Fibroblast of skin of back (primary cell): Measurements from ENCODE around the gene PDE2A. TPM values are rescaled to one million over a fixed set of nuclear protein-coding genes. Genes with fewer than 3 reads are reported as not detected.
A peak's percentile ranks its signal among the peaks of the same experiment; 100 is the strongest.

Source experiments
- DNase-seq: peaks from one replicate; pipeline ENCODE4 v3.0.0-alpha.2; 2013
- polyA plus RNA-seq, 2 experiments: library from polyadenylated mRNA; unstranded; fragments of 120-200 nt; gene quantifications; one replicate each; pipeline ENCODE4 v1.2.1, GENCODE V29; 2013; ENCODE audit not compliant: insufficient read length in 2 of 2

PDE2A gene
- 0.08 TPM for polyA plus RNA-seq (2013, experiment 1 of 2; ENCODE audit: insufficient read length)
- 0.22 TPM for polyA plus RNA-seq (2013, experiment 2 of 2; ENCODE audit: insufficient read length)

DNA sequence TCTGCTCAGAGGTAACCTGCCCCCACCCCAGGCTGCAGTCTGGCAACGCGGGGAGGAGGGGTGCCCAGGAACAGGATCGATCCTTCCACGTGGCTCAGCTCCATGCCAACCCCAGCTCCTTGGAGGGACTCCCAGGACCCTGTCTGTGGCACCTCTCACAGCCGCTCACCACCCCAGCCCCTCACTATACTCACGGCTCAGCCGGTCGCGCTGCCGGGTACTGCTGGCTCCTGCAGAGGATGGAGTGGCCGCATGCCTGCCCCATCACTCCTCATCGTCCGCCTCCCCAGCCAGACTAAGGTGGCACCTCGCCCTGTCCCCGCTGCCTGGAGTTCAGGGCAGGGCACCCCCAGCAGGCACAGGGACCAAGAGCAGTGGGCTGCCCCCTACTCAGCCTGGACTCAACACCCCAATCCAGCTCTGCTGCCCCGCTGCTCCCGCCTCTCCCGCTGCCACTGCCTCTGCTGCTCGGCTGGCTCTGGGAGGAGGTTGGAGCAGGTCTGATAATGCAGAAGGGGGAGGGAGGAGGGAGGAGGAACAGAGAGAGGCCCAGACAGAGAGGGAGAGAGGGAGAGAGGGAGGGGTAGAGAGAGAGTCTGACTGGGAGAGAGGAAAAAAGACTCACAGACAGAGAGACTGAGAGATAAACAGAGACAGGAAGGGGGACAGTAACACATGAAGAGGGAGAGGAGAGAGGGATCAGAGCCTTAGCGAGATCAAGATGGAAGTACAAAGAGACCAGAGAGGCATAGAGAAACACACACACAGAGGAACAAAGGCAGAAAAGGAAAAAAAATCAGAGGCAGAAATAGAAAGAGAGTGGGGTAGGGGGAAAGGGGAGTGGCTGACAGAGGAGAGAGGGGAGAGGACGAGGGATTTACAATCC lies at the start of gene PDE2A:
PDE2A (minus strand) TSS at position 480 of the 886 bp plus-strand sequence; CDS start at position 265, 215 bp downstream.
- no peak for DNase-seq

DNA sequence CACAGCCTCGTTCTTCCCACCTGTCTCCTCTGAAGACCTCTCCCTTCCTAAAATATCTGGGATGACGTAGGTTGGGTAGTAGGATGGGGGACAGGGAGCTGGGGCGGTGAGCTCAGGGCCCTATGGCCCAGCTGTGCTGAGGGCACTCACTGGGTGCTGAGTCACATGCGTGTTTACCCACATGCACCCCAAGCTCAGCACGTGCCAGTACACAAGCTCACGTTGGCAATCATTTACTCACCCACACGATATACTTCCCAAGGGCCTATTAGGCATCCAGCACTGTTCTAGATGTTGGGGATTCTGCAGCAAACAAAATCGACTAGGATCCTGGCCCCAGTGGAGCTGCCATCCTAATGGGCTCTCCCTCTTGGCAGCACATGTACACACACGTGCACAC lies 49.3 kb upstream of the PDE2A start:
- DNase-seq: no peak

DNA sequence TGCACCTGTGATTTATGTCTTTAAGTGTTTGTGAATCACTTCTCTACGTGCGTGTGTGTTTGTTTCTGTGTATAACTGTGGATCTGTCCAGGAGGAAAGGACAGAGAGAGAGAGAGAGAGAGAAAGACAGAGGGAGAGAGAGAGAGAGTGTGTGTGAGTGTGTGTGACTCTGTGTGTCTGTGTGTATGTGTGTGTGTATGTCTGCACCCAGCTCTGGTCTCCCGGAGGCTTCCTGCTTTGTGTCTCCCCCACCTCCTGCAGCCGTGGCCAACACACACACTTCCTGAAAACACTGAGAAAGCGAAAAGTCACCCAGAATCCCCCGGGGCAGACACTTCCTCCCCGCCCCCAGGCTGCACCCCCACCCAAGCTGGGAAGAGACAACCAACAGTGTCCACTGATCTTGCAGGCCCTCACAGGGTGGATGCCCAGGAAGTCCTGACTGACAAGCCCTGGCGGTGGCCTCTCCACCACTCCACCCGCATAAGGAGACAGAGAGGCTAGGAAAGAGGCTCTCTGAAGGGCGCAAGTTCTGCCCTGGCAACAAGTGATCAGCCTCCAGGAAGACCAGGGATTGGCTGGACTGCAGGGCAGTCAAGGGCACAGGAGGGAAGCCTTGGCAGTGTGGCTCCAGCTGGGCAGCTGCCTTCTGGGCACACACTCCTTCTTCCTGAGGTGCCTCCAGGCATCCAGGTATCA lies 48.0 kb upstream of the PDE2A start:
- peak; percentile 94 for DNase-seq

DNA sequence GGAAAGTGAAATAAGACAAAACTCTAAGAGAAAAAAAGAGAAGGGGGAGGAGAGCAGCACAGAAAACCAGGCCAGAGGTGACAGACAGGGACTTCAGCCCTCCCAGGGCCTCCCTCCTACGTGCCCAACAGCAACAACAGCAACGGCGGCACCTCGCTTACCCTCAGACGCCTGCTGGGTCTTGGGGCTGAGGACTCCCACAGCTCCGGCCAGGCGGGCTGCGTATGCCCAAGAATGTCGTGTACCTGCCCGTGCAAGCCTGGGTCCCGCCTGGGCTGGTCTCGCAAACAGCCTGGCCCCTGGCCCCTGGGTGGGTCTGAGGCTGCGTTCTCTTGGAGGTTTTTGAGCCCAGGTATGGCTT lies 47.4 kb upstream of the PDE2A start:
- DNase-seq: peak; percentile 40

DNA sequence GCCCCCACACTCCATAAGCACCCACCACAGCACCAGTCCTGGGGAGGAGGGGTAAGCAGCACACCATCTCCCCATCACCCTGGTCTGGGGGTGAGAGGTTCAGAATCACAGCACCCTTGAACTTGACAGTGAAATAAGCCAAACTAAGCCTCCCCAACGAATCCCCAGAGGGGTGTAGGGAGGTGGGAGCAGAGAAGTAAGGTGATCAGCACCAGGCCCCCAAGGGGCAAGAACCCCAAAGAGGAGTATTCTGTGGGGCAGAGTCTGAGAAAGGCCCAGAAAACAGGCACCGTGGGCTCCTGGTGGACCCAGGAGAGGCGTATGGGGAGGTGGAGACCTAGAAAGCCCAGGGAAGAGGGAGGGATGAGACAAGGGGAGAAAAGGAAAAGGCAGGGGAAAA lies 47.1 kb upstream of the PDE2A start:
- DNase-seq: no peak

DNA sequence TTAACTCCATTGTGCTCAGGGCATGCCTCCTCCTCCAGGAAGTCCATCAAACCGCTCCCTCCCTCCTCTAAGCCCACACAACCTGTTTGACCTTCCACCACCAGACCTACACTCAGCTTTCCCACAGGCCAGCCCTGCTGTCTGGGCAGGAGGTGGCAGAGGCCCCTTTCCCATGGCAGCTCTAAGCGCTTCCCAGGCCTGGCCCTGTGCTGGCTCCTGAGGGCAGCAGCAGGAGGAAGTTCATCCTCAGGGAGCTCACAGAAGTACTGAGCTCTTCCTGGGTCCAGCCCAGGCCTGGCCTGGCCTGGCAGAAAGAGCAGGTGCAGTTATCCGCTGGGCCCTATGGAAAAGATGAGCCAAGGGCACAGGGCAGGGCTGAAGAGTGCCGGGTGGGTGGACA lies 46.6 kb upstream of the PDE2A start:
- DNase-seq: no peak

DNA sequence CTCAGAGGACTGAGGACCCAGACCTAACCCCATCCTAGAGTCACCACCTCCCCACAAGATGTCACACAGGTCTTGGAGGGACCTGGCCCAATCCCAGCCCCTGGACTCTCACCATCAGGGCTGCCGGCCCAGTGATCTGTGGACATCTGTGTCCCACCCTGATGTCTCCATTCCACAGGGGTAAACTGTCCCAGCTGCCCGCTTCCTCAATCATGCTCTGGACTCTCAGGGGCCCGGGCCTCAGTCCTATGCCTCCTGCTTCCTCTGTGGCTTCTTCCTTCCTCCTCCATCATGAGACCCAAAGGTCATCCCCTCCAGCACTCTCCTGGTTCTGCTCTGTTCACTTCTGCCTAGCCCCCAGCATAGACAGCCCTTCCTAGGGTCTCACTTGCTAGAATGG lies 45.8 kb upstream of the PDE2A start:
- no peak for DNase-seq

DNA sequence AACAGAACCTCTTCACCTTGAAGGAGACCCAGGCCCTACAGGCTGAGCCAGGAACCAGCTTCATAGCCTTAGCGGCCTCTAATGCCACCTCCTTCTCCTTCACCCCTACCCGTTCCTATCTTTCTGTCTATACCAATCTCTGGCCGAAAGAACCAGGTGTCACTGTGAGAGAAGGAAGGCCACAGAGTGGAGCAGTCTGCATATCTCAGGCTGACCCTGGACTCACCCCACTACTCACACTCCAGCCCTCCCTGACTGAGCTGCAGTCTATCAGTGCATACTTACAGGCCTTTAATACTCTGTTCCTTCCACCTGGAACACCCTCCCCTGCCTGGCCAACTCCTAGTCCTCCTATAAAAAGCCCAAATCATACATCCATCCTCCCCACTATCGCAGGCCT lies 45.3 kb upstream of the PDE2A start:
- no peak for DNase-seq

DNA sequence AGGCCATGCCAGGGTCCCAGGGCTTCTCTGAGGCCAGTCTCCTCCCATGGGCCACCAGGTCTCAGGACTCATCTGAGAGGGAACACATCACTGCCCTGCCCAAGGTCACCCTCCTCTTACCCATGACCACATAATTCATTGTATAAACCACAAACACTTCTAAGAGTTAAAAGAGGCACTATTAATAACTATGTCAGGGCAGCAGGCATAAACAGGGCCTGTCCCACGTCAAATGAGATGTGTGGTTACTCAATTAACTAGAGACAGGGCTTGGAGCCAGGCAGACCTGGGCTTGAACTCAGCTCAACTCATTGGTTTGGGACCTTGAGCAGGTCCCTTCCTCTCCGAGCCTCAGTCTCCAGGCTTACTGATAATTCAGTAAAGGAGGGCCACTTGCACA lies 44.9 kb upstream of the PDE2A start:
- DNase-seq: no peak

DNA sequence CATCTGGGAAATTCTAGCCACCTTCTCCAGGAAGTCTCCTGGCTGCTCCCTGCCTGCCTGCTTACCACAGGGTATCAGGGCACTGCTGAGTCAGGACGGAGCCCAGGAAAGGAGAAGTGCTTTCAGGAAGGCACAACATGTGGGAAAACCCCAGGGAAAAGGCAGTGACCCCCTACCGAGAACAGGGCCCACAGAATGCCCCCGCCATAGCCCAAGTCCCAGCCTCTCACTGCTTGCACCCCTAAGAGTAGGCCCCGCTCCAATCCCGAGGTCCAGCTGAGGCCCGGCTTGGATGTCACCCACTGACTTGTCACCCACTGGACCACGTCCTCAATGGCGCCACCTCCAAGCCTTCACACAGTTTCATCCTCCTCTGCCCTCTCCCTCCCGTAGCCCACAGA lies 43.9 kb upstream of the PDE2A start:
- no peak for DNase-seq

DNA sequence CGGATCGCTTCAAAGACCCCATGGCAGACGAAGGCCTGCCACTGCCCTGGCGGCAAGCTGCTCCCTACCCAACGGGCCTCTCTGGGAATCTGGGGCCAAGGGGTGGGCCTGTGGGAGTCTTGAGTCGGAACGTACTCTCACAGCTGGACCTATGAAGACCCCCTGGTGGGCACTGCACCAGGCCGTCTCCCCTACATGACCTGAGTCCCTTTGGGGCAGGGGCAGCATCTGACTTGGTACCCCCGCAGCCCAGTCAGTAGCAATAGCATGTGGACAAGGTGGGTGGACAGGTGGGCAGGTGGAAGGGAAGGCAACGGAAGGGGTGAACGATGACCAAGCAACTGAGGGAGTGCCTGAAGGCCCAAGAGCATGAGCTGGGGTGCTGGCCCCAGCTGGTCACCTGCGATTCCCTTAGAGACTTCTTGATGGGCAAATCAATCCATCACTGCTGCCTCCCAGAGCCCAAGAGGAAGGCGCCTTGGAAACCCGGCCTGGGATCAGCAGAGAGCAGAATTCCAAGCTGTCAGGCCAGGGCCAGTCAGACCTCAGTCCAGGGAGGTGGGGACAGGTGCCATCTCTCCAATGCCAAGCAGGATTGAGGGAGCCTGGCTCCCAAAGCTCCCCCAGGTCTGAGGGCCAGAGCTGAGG lies 42.7 kb upstream of the PDE2A start:
- no peak for DNase-seq

DNA sequence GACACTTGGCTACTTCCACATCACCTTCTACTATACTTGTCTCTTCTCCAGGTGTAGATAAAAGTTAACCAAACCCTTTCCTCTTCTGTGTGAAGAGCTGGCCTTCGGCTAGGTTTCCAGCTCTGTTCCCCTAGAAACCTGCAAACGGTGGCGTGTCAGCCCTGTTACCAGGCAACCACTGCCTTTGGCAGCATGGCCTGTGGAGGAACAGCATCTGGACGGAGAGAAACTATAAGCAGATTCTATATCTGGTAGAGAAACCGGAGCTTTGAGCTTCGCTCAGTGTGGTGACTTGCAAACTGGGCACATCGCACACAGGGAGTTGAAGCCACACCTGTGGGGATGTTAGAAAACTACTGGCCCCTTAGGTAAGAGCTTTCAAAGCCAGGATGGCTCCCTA lies 42.1 kb upstream of the PDE2A start:
- no peak for DNase-seq

DNA sequence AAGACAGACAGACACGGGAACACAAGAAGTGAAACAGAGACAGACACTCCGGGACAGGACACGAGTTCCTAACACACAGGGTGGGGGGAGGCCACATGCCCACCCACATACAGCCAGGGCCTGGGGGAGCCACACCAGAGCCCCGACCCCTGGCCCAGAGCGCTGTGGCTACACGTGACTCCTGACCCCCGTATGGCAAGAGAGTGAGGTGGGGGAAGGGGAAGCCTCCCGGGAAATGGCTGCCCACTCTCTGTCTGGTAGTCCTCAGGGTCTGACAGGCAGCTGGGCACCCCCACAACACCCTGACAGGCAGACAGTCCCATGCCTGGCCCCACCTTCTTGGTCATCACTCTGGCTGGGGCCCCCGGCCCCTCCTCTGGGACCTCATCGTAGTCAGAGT lies 38.6 kb upstream of the PDE2A start:
- DNase-seq: no peak

DNA sequence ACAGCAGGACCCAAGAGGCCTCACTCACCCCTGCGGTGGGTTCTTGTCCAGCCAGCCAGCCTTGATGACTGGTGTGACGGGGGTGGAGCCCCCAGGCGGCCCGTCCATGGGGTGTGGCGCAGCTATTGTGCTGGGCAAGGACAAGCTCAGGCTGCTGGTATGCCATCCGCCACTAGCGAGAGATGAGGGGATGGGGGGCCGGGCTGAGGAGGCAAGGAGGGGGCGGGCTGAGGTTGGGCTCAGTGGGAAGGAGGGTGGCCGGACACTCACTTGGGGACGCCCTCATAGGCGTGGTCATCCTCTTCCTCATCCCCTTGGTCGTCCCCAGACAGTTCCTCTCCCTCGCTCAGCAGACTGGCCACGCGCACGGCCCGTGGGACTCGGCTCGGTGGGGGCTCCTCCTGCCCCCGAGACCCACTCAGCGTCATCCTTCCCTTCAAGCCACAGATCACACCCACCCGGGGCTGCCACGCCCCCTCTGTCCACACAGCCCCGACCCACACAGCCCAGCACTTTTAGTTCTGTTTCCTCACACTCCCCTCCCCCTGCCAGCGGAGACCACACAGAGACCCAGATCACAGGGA lies 38.0 kb upstream of the PDE2A start:
- DNase-seq: peak; percentile 64

DNA sequence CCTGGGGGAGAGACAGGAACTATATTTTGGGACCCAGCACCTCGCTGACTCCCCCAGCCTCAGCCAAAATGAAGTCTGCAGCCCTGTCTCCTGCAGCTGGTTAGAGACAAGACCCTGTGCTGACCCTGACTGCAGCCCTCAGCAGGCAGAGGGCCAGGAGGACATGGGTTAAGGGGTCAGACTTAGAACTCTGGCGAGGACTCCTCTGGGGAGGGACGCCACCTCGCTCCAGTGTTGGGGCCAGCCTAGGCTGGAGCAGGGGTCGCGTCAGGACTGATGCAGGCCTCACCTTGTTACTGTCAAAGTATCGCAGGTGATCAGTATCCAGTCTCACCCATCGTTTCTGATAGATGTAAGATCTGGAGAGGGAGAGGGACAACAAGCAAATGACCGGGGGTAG lies 36.9 kb upstream of the PDE2A start:
- DNase-seq: no peak

DNA sequence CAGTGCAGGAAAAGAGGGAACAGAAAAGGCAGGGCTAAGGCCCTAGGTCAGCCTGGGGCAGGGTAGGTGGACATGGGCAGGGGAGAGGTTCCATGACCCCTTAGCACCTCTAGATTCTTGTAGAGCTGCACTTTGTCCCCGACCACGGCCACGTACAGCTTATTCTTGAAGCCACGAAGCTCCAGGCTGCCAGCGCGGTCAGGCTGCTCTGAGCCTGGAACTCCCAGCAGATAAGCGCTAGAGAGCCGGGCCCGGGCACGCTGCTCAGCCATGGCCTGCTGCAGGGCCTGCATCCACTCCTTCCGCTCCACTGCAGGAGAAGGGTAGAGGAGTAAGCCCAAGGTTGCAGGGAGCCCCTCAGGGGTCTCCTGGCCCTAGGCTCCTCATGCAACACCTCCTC lies 36.1 kb upstream of the PDE2A start:
- no peak for DNase-seq

DNA sequence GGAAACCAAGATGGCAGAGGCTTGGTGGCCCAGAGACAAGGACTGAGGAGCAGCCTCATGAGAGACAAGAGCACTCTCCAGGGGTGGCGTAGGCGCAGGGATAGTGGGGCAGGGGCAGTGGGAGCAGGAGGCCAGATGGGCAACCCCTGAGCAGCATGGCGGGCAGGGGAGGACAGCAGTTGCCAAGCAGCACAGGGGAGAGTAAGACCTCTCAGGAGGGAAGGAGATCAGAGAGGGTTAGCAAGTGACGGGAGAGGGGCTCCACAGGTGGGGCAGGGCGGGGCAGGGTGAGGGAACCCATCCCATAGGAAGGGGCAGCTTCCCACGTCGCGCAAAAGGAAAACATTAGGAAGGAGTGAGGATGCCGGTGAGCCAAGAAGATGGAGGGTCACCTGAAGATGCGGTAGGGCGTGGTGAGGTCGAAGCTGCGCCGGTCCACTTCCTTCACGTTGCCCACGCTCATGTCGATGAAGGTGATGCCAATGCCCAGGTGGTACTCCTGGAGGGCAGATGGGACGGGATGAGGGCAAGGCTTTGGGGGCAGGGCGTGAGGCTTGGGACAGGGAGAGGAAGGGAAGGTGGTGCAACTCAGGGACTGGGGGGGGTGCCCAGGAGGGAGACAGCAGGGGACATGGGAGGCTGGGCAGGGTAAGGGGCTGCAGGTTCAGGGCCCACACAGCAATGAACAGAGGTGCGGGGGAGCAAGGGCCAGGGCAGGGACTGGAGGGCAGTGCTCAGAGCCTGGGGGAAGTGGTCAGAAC lies 35.4 kb upstream of the PDE2A start:
- DNase-seq: no peak

DNA sequence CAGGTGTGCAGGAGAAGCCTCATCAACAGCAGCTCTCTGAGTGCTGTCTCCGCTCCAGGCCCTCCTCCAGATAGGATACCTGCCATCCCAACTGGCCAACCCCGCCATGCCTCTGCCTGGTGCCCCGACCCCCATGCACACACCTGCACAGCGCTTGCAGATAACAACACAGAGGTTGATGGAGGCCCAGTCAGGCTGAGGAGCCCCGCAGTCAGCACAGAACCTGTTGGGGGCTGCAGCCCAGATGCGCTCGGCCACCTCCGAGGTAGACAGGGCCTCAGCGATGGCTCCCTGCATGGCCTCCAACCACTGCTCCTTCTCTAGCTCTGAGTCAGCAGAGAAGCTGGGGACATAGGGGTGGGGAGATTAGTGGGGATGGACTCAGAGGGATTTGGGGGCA lies 32.8 kb upstream of the PDE2A start:
- DNase-seq: no peak

DNA sequence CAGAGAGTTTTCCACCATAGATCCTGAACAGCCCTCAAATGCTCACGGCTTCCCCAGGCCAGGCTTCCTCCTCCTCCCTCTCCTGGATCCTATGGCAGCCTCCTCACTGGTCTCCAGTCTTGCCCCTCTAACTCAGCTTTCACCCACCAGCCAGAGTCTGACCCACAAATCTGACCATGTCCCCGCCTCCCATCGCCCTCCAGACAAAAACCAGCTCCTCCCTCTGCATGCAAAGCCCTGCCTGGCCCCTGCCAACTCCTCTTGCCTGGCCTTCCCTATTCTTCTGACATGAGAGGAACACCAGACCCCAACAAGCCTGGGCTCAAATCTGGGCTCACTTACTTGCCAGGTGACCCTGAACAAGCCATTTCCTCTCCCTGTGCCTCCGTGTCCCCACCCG lies 32.4 kb upstream of the PDE2A start:
- DNase-seq: no peak

DNA sequence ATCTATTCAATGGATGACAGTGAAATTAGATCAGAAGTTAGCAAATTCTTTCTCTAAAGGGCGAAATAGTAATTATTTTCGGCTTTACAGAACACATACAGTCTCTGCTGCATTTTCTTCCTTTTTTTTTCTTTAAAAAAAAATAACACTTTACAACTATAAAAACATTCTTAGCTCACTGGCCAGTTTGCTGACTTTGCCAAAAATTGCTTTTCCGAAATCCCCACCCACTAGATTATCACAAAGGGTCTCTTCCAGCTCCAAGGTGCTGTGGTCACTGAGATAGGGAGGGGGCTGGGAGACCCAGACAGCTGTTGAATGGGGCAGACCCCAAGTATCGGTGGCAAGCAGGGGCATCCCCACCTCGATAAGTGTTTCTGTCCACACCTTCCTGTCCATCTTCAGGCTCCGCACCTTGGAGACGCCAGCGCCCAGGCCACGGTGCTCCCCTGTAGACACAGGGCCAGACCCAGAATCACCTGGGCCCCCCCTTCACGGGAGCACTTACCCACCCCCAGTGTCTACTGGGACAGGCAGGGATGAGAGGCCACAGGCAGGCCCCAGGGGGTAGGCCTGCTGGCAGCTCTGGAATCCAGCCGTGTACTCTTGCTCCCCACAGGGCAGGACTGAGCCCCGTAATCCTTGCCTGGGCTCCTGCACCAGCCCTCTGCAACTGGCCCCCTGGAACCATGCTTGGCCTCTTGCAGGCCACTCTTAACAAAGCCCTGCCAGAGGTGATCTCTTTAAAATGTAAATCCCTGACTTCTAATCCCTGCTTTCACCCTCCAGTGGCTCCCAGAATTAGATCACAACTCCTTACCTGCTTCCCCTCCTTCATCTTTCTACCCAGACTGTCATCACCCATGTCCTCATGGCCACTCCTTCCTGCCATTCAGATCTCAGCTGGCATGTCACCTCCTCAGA lies 31.5 kb upstream of the PDE2A start:
- DNase-seq: no peak

DNA sequence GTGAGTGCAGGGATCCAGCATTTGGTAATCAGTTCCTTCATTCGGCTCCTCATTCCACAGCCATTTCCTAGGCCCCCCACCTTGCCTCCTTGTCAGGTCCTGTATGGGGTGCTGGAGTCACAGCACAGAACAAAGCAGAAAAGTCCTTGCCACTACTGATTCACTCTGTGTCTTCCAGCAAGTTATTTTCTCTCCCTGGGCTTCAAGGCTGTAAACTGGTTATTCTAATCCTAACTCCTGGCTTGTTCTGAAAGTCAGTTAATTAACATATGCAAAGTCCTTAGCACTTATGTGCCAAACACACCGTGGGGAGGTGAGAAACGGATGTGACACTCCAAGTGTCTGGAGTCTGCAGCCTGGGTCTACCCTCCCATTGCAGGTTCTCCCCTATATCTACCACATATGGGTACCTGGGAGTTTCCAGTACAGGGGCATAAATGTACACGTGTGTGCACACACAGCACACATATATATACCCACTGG lies 30.6 kb upstream of the PDE2A start:
- no peak for DNase-seq
